GM18870 (cell line): ENCODE measurements around the gene IER5.

Source experiments
- ATAC-seq: cut with Tn5 transposase; IDR thresholded peaks from one replicate; pipeline ENCODE4 v1.9.1; 2021; ENCODE audit warnings: moderate library complexity; ENCODE audit not compliant: unreplicated experiment

IER5 gene

DNA sequence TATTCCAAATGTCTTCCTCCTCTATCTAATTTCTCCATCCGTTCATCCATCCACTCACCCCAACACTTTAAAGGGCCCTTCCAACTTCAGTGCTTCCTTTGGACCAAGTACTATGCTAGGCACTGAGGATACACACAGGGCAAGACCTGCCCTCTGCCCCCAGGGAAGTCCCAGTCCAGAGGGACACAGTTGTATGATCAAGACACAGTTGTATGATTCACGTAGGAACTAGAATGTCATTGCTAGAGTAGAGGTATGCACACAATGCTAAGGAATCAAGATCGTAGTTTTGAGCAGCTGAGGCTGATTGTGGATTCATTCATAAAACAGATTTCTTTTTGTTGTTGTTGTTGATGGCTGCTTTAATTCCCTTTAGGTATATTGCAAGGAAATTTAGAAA lies 11.6 kb upstream of the IER5 start:
- ATAC-seq, result no peak

DNA sequence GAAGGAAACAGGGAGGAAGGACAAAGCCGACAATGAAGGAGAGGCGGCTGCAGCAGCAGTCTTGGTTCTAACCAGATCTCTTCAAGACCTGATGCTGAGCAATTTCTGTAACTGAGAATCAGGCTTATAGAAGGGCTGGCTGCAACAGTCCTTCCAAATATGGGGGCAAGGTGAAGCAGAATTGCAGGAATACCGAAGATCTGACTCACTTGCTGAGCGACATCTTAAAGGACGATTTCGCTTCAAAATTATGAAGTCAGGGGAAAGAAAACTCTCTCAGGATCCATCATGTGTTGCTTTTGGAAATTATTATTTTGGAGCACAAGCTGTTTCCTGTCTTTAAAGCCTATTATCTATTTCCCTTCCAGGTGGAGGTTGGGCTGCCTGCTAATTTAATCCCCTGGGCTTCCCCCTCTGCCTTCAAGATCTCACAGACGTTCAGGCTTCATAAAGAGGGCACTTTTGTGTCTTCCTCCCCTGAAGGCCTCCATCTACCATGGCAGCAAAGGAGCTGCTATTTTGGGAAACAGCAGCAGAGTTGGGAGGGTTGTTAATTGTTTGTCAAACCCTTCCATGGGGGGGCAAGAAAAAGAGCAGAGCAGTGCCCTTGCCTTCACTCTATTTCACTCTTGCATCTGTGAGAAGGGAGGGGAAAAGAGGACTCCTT lies 10.8 kb upstream of the IER5 start:
- ATAC-seq, result no peak

DNA sequence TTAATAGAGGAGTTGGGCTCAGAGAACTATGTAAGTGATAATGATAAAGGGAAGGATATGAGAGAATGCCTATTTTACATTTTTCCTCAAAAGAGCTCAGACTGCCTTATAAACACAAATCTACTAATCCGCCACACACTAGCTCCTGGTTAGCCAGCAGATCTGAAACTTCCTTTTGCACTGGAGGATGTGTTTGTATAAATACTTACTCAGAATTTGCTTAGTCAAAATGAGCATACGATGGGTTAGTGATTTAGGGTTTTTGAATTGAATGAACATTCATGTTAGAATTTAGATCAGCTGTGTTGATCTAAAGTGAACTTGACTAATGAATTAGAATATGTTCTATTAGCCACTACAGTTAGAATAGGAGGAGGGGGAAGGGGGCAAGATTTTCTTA lies 9.1 kb upstream of the IER5 start:
- peak; percentile 31 for ATAC-seq

DNA sequence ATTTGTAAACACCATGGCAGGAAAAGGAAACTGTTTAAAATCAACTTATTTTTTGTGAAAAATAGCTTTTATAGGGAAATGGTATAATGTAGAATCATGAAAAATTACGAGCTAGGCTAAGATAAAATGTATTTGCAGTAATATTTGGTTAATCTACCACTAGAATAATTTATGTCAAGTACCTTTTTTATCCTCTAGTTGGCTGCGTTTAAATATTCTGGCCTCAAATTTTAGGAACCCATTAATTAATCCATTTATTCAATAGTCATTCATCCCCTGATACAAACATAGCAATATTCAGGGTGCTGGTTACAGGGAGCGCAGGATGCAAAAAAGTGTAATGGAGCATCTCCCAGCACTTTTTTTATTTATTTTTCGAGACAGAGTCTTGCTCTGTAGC lies 8.6 kb upstream of the IER5 start:
- no peak for ATAC-seq

DNA sequence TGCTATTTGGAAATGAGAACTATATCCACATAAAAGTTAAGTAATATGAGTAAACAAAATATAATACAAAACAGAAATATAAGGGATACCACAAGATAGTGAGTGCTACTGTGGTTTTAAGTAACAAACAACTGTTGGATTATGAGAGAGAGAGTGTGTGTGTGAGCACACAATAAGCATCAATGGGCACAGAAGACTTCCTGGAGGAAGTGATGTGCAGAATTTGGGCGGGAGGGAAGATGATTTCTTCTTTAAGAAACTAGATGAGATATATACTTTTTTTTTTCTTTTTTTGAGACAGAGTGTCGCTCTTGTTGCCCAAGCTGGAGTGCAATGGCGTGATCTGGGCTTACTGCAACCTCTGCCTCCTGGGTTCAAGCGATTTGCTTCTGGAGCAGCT lies 7.9 kb upstream of the IER5 start:
- no peak for ATAC-seq

DNA sequence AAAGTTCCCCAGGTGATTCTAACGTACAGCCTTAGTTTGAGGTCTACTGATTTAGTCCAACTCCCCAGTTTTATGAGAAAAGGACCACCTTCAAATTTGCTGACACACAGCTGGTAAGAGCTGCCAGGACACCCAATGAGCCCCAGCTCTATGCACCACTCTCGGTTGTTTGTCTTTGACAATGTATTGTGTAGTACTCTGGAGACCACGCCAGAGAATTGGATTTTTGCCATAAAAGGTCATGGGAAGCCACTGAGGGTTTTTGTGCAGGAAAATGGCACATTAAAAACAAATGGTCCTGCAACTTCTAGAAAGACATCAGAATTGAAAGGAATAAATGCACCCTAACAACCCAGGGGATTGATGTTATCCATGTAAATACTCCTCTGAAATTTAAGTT lies 7.1 kb upstream of the IER5 start:
- ATAC-seq, result no peak

DNA sequence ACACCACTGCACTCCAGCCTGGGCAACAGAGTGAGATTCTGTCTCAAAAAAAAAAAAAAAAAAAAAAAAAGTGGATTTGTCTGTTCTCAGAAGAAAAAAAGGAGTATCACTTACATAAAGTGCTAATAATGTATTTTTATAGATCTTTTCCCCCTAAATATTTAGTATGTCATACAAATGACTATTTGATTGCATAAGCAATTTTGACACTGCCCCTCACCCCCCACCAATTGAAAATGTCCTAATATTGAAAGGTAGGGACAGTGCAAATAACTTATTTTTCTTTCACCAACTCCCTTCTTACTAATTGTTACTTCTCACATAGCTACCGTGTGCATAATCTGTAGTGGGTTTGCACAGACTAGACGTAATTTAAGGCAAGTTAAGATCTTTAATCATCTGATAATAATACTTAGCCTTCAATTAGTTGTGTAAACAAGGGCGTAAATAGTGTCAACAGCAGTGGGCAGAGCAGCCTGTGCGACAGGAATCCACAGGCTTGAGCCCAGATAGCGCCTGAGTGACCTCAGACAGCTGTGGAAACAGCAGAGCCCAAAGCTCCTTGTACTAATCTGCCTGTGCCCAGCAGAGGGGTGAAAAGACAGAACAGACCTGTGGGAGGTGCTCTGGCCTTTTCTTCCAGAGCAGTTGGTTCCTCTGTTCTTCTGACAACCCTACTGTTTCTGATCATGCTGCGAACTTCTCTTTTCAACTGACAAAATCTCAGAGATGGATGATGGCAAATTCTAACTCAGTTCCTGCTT lies 4.5 kb upstream of the IER5 start:
- no peak for ATAC-seq

DNA sequence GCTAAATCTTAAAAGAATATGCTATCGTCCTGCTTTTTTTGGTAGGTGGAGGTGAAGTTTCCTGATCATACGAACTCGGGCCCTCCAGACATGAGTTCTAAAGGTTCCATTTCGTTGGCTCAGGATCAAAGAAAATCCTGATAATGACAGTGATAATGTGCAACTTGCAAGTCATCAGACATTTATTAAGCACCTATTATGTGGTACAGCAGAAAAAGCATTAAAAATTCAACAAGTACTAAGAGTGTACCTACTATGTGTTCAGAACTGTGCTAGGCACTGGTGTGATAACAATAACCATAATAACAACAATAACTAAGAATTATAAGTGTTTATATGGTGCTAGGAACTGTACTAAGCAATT lies 3.9 kb upstream of the IER5 start:
- ATAC-seq, result no peak

DNA sequence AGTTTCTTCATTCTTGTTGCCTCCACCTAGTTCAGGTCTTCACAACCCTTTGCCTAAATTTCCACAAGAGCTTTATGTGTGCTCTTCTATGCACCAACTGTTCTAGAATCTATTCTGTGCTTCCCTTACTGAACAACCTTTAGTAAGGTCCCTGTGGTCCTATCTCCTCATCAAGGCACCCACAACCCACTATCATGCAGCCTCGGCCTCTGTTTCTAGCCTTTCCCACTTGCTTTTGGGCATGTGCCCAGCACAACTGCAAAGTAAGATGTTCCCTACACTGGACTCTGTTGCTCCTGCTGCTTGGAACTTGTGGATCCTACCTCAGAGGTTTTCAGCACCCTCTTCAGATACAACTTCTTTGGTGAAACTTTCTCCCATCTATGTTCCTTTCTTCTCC lies 2.4 kb upstream of the IER5 start:
- ATAC-seq, result no peak

DNA sequence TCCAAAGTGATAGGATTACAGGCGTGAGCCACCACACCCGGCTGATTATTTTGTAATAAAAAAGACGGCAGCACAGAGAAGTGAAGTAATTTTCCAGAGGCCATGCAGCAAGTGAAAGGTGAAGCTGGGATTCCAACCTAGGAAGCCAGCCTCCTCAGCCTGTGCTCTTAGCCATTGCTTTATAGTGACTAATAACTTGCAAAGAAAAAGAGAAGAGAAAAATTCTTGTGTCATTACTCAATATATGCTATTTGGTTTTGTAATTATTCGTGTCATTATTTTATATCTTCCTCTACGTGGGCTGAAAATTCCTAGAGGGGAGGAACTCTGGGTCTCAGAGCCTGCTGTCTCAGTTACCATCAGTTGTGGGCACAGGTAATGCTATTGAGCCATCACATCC lies 1.6 kb upstream of the IER5 start:
- ATAC-seq, result no peak

DNA sequence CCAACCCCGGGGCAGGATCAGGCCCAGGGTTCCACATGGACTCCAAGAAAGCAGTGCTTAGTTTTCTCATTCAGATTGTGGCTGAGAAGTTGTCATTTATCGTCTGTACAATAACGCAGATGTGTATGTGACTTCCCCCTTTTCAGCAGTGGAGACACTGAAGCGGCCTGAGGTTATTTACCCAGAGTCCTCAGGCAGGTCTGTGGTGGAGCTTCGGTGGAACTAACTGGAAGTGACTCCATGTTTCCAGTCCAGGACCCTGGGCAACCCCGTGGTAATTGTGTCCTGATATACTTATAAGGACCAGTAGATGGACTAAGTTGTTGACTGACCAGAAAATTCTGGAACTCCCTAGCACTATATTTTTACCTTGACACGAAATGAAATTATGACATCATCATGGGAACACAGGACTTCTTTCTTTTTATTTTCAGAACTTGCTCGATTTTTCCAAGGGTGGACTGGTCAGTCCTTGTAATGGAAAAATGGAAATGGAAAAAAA lies 1.0 kb upstream of the IER5 start:
- ATAC-seq, result no peak

DNA sequence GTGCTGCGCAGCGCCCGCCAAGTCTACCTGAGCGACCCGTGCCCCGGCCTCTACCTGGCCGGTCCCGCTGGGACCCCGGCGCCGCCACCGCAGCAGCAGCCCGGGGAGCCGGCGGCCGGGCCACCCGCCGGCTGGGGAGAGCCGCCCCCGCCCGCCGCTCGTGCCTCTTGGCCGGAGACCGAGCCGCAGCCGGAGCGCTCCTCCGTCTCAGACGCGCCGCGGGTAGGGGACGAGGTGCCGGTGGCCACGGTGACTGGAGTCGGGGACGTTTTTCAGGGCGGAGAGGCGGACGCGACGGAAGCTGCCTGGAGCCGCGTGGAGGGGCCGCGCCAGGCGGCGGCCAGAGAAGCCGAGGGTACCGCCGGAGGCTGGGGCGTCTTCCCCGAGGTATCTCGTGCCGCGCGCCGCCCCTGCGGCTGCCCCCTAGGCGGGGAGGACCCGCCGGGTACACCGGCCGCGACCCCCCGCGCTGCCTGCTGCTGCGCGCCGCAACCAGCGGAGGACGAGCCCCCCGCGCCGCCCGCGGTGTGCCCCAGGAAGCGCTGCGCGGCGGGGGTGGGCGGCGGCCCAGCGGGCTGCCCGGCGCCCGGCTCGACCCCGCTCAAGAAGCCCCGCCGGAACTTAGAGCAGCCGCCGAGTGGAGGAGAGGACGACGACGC lies 646 bp downstream of the IER5 start:
- peak; percentile 3 for ATAC-seq

DNA sequence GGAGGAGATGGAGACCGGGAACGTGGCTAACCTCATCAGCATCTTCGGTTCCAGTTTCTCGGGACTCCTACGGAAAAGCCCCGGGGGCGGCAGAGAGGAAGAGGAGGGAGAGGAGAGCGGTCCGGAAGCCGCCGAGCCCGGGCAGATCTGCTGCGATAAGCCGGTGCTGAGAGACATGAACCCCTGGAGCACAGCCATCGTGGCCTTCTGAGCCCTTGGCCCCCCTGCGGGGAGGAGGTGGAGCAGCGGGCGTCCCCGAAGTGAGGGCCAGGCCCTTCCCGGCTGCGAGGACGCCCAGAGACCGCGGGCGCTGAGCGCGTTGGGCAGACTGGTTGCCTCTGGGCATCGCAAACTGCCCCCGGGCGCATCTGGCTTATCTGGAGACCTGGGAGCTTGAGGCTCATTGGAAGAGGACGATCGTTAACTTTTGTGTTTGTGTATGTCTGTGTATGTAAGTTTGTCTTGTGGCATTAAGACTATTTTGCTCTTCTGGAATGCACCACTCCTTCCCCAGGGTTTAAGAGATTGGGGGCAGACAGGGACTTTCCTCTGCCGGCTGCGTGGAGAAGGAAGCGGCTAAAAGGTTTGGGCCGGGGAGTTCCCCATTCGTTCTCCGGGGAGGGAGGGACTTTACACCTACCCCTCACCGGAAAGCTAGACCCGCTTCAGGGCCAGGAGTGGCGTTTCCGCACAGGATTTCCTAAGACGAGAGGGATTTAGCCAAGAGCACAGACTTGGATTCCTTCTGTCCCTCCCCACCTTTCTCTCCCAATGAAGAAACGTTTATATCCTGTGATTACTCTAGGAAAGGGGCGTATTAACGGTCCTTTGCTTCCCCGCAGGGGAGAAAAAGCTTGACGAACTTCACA lies 1.4 kb downstream of the IER5 start:
- no peak for ATAC-seq

DNA sequence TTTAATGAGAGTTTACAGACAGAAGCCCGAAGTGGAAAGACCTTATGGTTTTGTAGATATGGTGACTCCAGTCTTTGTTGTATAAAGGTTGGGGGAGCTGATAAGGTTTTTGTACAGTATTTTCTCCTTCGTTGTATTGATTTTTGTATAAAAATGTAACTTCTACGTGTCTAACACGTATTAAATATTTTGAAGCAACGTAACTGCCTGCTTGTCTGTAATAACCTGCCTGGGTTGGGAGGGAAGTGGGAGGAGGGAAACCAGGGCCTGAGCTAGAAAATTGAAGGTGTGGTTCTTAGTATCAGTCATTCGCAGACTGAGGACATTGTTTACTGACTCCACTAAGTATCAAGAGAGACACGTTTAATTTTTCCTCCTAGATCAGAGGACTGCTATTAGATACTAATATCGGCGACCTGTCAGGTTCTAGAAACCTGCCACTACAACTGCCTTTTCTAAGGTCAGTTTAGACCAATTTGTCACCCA lies 2.2 kb downstream of the IER5 start:
- ATAC-seq, result no peak

DNA sequence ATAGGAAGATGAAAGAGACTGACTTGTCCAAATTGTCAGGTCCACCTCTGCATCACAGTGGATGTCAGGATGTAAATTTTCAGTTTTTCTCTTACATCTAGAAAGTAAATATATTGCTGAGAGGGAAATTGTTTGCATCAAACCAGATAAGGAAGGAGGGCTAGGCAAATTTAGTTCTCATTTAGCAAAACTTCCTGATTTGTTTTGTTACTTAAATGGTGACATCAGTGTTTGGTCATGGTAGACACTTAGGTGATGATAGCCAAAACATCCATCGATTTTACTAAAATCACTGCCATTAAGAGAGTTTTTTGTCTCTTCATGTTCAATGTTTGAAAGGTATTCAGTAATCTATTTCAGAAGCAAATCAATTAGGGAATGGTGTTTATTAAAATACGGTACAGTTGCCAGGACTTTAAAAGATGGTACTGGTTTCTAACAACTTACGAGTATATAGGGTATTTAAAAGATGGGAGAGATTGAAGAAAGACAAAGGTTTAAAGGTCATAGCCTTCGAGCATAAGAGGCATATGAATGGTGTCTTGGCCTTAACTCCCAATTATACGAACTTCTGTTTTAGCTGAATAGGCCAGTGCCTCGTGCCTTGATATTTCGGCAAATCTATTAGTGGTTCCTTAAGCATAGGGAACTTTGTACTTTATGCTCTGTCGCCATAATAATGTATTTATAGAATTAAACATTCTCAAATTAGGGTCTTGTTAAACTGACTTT lies 3.0 kb downstream of the IER5 start:
- no peak for ATAC-seq

DNA sequence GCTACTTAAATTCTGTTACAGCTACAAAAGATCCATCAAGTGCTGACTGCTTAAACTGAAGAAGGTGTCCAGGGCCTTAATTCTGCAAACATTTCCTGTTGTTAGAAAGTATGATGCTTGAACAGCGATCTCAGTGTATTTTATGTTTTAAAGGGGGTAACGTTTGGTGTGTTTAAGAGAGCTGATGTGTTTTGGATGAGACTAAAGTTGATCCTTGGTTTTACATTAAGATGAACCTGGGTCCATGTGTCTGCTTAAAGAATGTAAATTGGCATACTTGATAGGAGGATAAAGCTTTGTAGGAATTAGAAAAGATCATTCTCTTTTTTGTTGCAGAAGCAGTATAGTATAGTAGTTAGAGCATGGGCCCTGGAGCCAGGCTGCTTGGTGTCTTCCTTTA lies 3.6 kb downstream of the IER5 start:
- ATAC-seq, result no peak

DNA sequence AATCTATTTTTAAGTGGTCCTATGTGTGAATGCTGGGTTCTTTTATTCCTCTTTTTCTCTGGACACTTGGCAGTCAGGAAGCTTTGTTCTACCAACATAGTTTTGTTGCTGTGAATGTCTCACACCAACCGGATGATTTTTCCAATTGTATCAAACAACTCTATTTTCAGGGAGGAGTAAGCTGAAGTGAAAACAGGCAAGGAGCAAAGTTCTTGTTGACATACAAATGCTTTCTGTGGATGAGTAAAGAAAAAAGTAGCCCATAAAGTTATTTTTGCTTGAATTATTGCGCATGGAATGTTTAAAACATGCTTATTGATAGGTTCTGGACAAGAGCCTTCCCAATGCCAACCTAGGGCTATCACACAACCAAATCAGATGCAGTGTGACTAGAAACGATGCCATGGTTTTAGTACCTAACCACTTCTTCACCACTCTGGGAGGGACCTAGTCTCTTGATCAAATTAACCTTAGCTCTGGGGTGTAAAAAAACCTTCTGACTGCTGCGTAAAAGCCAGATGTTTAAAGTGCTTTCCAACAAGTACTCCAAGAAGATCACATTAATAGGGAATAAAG lies 4.5 kb downstream of the IER5 start:
- ATAC-seq, result no peak

DNA sequence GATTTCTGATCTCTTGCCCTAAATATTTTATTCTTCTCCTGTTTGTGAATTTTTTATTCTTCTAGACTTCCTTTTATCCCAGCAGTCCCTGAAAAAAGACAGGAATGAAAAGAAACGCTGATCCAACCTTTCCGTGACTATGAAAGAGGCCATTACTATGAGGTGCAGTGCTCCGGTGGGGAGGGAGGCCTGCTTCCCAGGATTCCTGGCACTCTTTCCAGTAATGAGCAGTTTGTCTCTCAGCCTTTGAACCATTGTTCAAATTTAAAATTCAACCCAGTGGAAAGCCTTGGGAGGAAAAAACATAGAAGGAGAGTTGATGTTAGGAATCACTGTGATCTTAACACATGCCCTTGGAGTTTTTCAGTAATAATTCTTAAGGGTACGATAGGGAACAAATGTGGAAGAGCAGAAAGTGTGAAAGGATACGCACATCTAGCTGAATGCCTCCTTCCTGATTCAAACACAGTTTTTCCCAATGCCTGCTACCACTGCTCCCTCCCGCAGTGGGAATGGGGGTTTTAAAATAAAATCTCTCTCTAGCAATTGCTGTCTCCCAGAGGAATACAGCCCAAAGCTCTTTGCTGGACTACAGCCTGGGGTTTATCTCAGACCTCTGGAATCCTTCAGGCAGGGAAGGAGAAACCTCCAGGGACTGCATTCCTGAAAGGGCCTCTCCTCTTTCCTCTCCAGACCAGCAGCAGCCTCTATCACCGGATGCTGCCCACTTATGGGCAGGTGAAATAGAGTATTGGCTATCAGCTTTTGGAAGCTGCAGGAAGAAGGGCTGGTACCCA lies 6.1 kb downstream of the IER5 start:
- ATAC-seq, result no peak

DNA sequence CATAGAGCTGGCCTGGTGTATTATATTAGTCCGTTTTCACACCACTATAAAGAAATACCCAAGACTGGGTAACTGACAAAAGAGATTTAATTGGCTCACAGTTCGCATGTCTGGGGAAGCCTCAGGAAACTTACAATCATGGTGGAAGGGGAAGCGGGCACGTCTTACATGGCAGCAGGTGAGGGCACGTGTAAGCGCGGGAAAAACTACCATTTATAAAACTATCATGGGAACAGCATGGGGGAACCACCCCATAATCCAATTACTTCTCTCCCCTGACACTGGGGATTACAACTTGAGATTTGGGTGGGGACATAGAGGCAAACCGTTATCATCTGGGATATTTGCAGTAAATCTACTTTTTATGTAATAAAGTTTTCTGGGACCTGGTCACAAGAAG lies 6.8 kb downstream of the IER5 start:
- no peak for ATAC-seq
